GM19035 (cell line): ENCODE data around the gene JARID2.

Experiments
- ATAC-seq: cut with Tn5 transposase; IDR thresholded peaks from one replicate; pipeline ENCODE4 v1.9.1; 2021; ENCODE audit not compliant: unreplicated experiment

The JARID2 gene

GRCh38 chr6:15456422-15456821 is 210.6 kb downstream of the JARID2 start:
- no peak for ATAC-seq

- no peak for ATAC-seq
Observed at GRCh38 chr6:15457121-15457650, 211.3 kb downstream of the JARID2 start.

DNA sequence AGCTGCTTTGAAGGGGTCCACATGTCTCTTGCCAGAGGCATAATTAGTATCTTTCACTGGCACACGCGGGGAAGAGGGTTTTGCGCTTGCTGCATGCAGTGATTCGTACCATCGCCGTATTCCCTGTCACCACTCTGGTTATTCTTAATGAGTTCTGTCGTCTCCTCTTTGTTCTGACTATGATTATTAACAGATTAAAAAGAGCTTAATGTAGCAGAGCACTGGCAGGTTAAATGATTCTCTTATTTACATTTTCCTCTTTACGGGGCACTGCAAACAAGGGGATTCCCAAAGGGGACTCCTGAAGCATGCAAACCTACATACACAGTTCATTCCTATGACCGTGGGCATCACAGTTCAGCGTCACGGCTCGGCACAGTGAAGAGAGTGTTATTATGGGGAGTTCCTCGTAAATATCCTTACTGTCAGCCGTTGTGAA is 212.2 kb downstream of the JARID2 start:
- no peak for ATAC-seq

- no peak for ATAC-seq
Observed at GRCh38 chr6:15460110-15460727, 214.3 kb downstream of the JARID2 start.

- ATAC-seq: no peak
Observed at GRCh38 chr6:15461127-15461944, 215.5 kb downstream of the JARID2 start.

DNA sequence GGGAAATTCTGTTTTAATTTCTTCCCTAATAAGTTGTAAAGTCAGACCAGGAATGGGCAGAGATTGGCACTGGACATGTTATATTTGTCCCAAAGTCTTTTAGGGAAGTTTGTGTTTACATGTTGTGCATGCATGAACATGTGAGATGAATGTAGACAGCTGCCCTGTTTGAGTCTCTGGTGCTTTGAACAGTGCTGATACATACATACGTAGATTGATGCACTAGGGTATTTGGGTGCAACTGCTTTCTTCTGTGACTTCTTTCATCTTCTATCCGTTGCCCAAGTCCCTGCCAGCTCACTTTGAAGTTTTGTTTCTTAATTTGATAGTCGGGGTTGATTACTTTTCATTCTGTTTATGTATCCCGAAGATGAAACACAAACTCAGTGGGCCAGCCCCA is 216.4 kb downstream of the JARID2 start:
- ATAC-seq: no peak

GRCh38 chr6:15462717-15463525 is 217.1 kb downstream of the JARID2 start:
- no peak for ATAC-seq

GRCh38 chr6:15464211-15464725 is 218.4 kb downstream of the JARID2 start:
- ATAC-seq: no peak

DNA sequence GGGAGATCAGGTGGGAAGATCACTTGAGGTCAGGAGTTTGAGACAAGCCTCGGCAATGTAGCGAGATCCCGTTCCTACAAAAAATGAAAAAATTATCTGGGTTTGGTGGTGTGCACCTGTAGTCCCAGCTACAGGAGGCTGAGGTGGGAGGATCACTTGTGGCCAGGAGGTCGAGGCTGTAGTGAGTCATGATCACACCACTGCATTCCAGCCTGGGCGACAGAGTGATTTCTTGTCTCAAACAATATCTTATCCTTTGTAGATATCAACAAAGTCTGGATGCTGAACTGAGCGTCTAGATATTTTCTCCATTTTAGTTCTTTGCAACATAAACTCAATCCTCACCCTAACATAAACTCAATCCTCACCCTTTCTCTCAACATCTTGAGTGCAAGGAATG is 219.3 kb downstream of the JARID2 start:
- ATAC-seq: no peak

DNA sequence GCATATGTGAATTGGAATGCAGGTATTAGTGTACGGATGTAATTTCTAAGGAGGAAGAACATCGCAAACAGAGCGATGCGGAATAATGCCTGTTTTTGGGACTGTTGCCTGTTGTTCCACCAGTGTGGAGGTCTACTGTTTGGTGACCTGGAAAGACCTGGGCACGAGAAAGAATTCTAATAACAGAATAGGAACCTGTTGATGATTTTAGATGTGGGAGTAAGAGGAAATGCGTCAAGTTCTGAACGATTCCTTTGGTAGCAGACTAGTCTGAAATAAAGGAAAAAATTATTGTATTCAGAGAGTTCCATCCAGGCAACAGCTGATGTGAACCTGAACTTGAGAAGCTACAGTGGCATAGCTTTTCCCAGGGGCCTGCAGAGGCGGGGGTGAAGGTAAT is 224.9 kb downstream of the JARID2 start:
- no peak for ATAC-seq

DNA sequence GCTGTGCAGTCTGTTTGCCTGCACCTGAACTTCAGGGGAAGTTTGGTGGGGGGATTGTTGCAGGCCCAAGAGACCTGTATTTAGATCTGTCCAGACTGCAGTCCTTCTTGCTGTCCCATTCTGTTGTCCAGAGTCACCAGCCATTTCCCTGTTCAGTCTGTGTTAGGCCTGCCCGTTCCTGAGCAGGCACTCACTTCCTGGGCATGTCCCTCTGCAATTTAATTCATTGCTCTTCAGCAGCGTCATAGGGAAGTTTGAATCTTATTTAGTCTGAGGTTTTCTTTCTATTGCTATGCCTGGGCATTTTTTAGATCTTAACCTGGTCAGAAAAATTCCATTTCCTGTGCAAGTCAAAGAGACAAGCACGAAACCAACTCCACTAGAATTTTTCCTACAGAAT is 226.8 kb downstream of the JARID2 start:
- ATAC-seq: no peak

GRCh38 chr6:15473174-15473573 is 227.3 kb downstream of the JARID2 start:
- ATAC-seq: no peak

DNA sequence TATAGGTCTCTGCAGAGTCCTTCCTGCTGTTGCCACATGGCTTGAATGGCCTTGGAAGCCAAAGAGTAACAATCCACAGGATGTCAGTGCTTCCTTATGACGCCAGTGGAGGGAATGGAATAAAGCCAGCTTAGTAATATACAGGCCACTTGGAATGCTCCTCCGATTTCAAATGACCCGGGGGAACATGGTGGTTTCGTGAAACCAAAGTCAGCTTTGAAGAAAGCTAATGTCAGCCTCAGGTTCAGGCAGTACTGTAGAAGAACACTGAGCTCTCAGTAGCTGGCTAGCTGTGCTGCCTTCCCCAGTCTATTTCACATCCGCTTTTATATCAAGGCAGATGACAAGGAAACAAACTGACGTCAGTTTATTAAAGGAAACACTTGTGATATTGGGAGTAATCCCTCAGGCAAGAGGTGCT is 227.9 kb downstream of the JARID2 start:
- ATAC-seq: no peak

GRCh38 chr6:15474196-15474595 is 228.3 kb downstream of the JARID2 start:
- no peak for ATAC-seq

- ATAC-seq: no peak
Observed at GRCh38 chr6:15475261-15475660, 229.4 kb downstream of the JARID2 start.

- ATAC-seq: no peak
Observed at GRCh38 chr6:15475872-15476271, 230.0 kb downstream of the JARID2 start.

GRCh38 chr6:15476631-15477380 is 230.9 kb downstream of the JARID2 start:
- ATAC-seq: no peak

DNA sequence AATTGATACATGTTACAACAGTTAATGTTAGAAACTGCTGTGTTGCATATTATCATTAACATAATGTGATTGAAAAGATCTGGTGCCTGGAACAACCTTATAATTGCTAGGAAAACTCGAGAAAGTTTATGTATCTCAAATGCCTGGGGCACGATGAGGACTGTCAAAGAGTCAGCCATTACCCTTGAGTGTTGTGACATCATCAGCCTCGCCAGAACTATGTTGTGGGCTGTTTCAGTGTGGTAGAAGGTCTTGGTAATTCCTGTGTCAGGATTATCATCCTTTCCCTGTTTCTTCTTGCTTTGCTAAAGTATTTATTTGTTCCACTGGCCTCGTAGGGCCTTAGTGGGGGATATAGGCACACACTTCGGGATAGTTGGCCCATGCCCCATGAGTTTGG is 231.9 kb downstream of the JARID2 start:
- ATAC-seq: no peak

DNA sequence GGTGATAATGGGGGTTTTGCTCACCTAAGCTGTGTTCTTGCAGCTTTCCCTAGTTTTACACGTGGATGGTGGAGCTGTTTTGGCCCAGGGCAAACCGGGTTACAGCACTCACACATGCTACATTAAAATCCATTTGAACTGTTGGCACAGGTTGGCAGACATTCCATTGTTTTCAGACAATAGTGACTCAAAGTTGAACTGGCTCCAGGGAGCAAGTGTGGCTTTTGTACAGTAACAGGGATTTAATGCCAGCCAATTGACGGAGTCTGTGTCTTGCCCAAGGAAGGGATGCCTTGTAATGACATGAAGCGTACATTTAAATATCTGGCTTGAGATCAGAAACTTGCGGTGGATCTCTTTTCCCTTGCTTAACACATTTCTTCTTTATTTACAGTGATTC is 233.9 kb downstream of the JARID2 start:
- ATAC-seq: no peak

GRCh38 chr6:15480525-15480924 is 234.7 kb downstream of the JARID2 start:
- ATAC-seq: no peak
